K562 (cell line): ENCODE data around the gene TMC4. TPM values are rescaled to one million over a fixed set of nuclear protein-coding genes. Genes with fewer than 3 reads are reported as not detected.

ENCODE experiments used
- ATF7 ChIP-seq: fragments of 450-650 bp; IDR thresholded peaks from 2 replicates; pipeline ENCODE4 v1.7.1; 2014; ENCODE audit warnings: mild to moderate bottlenecking, moderate library complexity
- HNRNPH1 ChIP-seq: fragments of 200-400 bp; formaldehyde crosslinking; optimal IDR thresholded peaks from 2 replicates; pipeline ENCODE3; 2017; ENCODE audit warnings: low read depth, mild to moderate bottlenecking, low read length, moderate library complexity
- JUNB ChIP-seq: fragments of 450-650 bp; formaldehyde crosslinking; conservative IDR thresholded peaks from 2 replicates; pipeline ENCODE4 v1.4.0; 2020; ENCODE audit warnings: mild to moderate bottlenecking
- NCOA4 ChIP-seq: fragments of 450-650 bp; IDR thresholded peaks from 2 replicates; pipeline ENCODE4 v1.6.1; 2018; ENCODE audit warnings: mild to moderate bottlenecking; ENCODE audit not compliant: partially characterized antibody
- NFIX ChIP-seq: fragments of 250-450 bp; sonication (Bioruptor Pico); IDR thresholded peaks from 2 replicates; pipeline ENCODE4 v1.4.0; 2020; ENCODE audit warnings: low read depth, mild to moderate bottlenecking, moderate library complexity
- RBM25 ChIP-seq: fragments of 200-400 bp; formaldehyde crosslinking; IDR thresholded peaks from 2 replicates; pipeline ENCODE4 v1.6.1; 2018; ENCODE audit warnings: low read length, low read depth, moderate library complexity; ENCODE audit not compliant: severe bottlenecking
- ZNF354B ChIP-seq: fragments of 250-450 bp; sonication (Bioruptor Pico); IDR thresholded peaks from 2 replicates; pipeline ENCODE4 v1.4.0; 2020
- ZNF395 ChIP-seq: fragments of 200-800 bp; sonication (Bioruptor generic); IDR thresholded peaks from 2 replicates; pipeline ENCODE4 v1.6.1; 2017; ENCODE audit warnings: missing genetic modification characterization, missing compliant biosample characterization
- ZNF766 ChIP-seq: fragments of 200-800 bp; sonication (Bioruptor generic); conservative IDR thresholded peaks from 2 replicates; pipeline ENCODE4 v1.6.1; 2016; ENCODE audit warnings: missing genetic modification characterization, missing compliant biosample characterization
- polyA plus RNA-seq, 8 experiments: library from polyadenylated mRNA; depleted of rRNA in 4 of 8; stranded (reverse) in 5 of 8; unstranded in 3 of 8; fragments of >200 nt; fragmentation: Nextera tagmentation in 2 of 8; fragmentation: Illumina TruSeq in 1 of 8; extraction: Ambion mirVana in 2 of 8; extraction: Trizol in 1 of 8; gene quantifications; 2 replicates each; pipeline versions ENCODE4 v1.2.1 to v1.2.3, GENCODE V29; 2011 to 2014; ENCODE audit warnings: inconsistent platforms in 1 of 8, missing spikeins in 1 of 8
- total RNA-seq, 7 experiments: library from RNA; depleted of rRNA in 6 of 7; stranded (reverse); fragments of >200 nt in 6 of 7; fragmentation: Illumina TruSeq in 2 of 7; extraction: Trizol in 2 of 7; gene quantifications; 2 replicates each; pipeline versions ENCODE4 v1.2.1 to v1.2.3, GENCODE V29; 2011 to 2021; ENCODE audit warnings: low replicate concordance in 1 of 7

TMC4 gene
- total and polyA plus RNA-seq, 9 of the 15 experiments (the other 6 are each of a cell fraction or from before 2014, with no cell fraction given): 0.12 to 0.79 (median 0.36) TPM; not detected in 2

GRCh38 chr19:54189735-54190502 is 17.0 kb upstream of the TMC4 start (continued):
- no peak for TF ChIP-seq ZNF395 (CRISPR knock-in tag)
- TF ChIP-seq NCOA4: no peak
- TF ChIP-seq ZNF354B (CRISPR knock-in tag): no peak
- no peak for TF ChIP-seq RBM25
- peak; percentile 70; the same call in 1 of the 2 replicates for TF ChIP-seq ATF7
- TF ChIP-seq HNRNPH1: no peak
- no peak for TF ChIP-seq NFIX
- no peak for TF ChIP-seq ZNF766
- no peak for TF ChIP-seq JUNB (CRISPR knock-in tag)
